ENCODE results near the gene TMTC2. TPM values are rescaled to one million over a fixed set of nuclear protein-coding genes. Genes with fewer than 3 reads are reported as not detected.
A peak's percentile ranks its signal among the peaks of the same experiment; 100 is the strongest.

Gene TMTC2
- total RNA-seq, result 1 to 10 TPM; 2.5 to 3.1 TPM

GRCh38 chr12:82686168-82687020, at the start of gene TMTC2:
Gene TMTC2, plus strand, starts transcription at chr12:82686906.
- peaks cover 6% of the 10 kb centered on the region for H3K27me3 Mint-ChIP-seq
- H3K4me1 Mint-ChIP-seq (ENCODE audit: low read depth), result peaks cover 7% of the 10 kb centered on the region
- H3K36me3 Mint-ChIP-seq (ENCODE audit: low read depth), result no peaks in the 10 kb centered on the region
- ChIA-PET CTCF (interaction anchor here (0.5 to 4.3 kb wide), 30 partner anchors 8 to 1817 kb away, joined by 3 to 36 read pairs (median 4); no protein-coding TSS in a partner anchor), POLR2A (interaction anchor here (0.9 to 1.7 kb wide), 4 partner anchors 17 to 328 kb away, joined by 3 read pairs; partner anchors contain the start of genes CCDC59 and METTL25)
- H3K27ac Mint-ChIP-seq, result peak within 1 kb of the TSS; percentile 81
- DNase-seq, result peak; percentile 93
- intact Hi-C loops (cut with micrococcal nuclease), result loop anchor here (10.0 kb wide), 1 partner anchor 1818 kb away; no protein-coding TSS in a partner anchor
- H3K9me3 Mint-ChIP-seq, result no peaks in the 10 kb centered on the region
- H3K4me3 Mint-ChIP-seq, result peak within 1 kb of the TSS; percentile 89
- no peak for TF ChIP-seq CTCF (IDR thresholded peaks at IDR 0.05)
- ATAC-seq, result peak; percentile 96

- no peak for DNase-seq
- Mint-ChIP-seq H3K36me3 (ENCODE audit: low read depth) (no peaks in the 10 kb centered on the region), H3K9me3 (no peaks in the 10 kb centered on the region), H3K4me1 (ENCODE audit: low read depth) (no peaks in the 10 kb centered on the region), H3K27me3 (no peaks in the 10 kb centered on the region), H3K27ac (no peak overlapping the region), H3K4me3 (no peak overlapping the region)
- POLR2A ChIA-PET, result no interaction called here
- TF ChIP-seq CTCF (IDR thresholded peaks at IDR 0.05), result no peak
- ATAC-seq, result no peak
- CTCF ChIA-PET, result no interaction called here
- intact Hi-C loops (cut with micrococcal nuclease), result no loop called here
Measured at GRCh38 chr12:82638324-82638723, 48.4 kb upstream of the TMTC2 start.

- Mint-ChIP-seq H3K36me3 (ENCODE audit: low read depth) (no peaks in the 10 kb centered on the region), H3K9me3 (no peaks in the 10 kb centered on the region), H3K4me3 (no peak overlapping the region), H3K27me3 (no peaks in the 10 kb centered on the region), H3K27ac (no peak overlapping the region), H3K4me1 (ENCODE audit: low read depth) (no peaks in the 10 kb centered on the region)
- ATAC-seq (no peak), DNase-seq (no peak)
- intact Hi-C loops (cut with micrococcal nuclease), result no loop called here
- ChIA-PET POLR2A (no interaction called here), CTCF (no interaction called here)
- TF ChIP-seq CTCF (IDR thresholded peaks at IDR 0.05), result no peak
Measured at GRCh38 chr12:82644896-82645295, 41.8 kb upstream of the TMTC2 start.

- H3K27me3 Mint-ChIP-seq, result no peaks in the 10 kb centered on the region
- no peak overlapping the region for H3K27ac Mint-ChIP-seq
- no peaks in the 10 kb centered on the region for H3K36me3 Mint-ChIP-seq (ENCODE audit: low read depth)
- no peak overlapping the region for H3K4me3 Mint-ChIP-seq
- H3K9me3 Mint-ChIP-seq, result no peaks in the 10 kb centered on the region
- ChIA-PET POLR2A (no interaction called here), CTCF (no interaction called here)
- intact Hi-C loops (cut with micrococcal nuclease), result no loop called here
- peaks cover under 1% of the 10 kb centered on the region for H3K4me1 Mint-ChIP-seq (ENCODE audit: low read depth)
- no peak for TF ChIP-seq CTCF (IDR thresholded peaks at IDR 0.05)
- DNase-seq, result no peak
- ATAC-seq, result no peak
Measured at GRCh38 chr12:82645414-82645813, 41.3 kb upstream of the TMTC2 start.

- TF ChIP-seq CTCF (IDR thresholded peaks at IDR 0.05), result no peak
- POLR2A ChIA-PET, result no interaction called here
- Mint-ChIP-seq H3K36me3 (ENCODE audit: low read depth) (no peaks in the 10 kb centered on the region), H3K4me3 (no peak overlapping the region), H3K27me3 (no peaks in the 10 kb centered on the region), H3K9me3 (no peaks in the 10 kb centered on the region), H3K4me1 (ENCODE audit: low read depth) (peaks cover 4% of the 10 kb centered on the region), H3K27ac (no peak overlapping the region)
- DNase-seq (no peak), ATAC-seq (no peak)
- CTCF ChIA-PET, result no interaction called here
- intact Hi-C loops (cut with micrococcal nuclease), result no loop called here
Measured at GRCh38 chr12:82647853-82648252, 38.9 kb upstream of the TMTC2 start.

Data from activated CD8-positive, alpha-beta T cell treated with anti-CD3 and anti-CD28 coated beads for 36 hours (primary cell).